RWPE1 (cell line): ENCODE measurements around the gene CDK5R1.

Experiments
- CTCF ChIA-PET: fragments of 350-600 bp; sonication (Branson Sonifier 250); formaldehyde crosslinking; extraction: SDS; loops from one replicate; lab custom pipeline; 2021; lab: Yijun Ruan, JAX
- POLR2A ChIA-PET: fragments of 400-600 bp; formaldehyde crosslinking; extraction: SDS; loops from one replicate; lab custom pipeline; 2020; ENCODE audit warnings: antibody characterized with exemption; ENCODE audit not compliant: low non-redundant PET; lab: Yijun Ruan, JAX
- DNase-seq: peaks from one replicate; pipeline ENCODE4 v3.0.0; 2012; ENCODE audit warnings: low spot score
- H3K27ac ChIP-seq: fragments of 450-650 bp; 2 replicates; pipeline ENCODE4 v1.5.1; 2017
- CTCF ChIP-seq: fragments of 450-650 bp; conservative IDR thresholded peaks from 2 replicates; pipeline ENCODE4 v1.5.1; 2017; ENCODE audit warnings: low read depth, mild to moderate bottlenecking

CDK5R1 gene

GRCh38 chr17:32486701-32487472 is at the start of gene CDK5R1:
Gene CDK5R1, plus strand, starts transcription at chr17:32486993. Its CDS starts 628 bp downstream, at chr17:32487621.
- peak within 1 kb of the TSS; percentile 71 for H3K27ac ChIP-seq
- TF ChIP-seq CTCF, result no peak
- CTCF ChIA-PET, result interaction anchor here (0.6 to 1.2 kb wide), 2 partner anchors 9 to 43 kb away, joined by 3 to 4 read pairs; partner anchors contain the start of gene PSMD11
- POLR2A ChIA-PET, result interaction anchor here (0.6 to 1.0 kb wide), 3 partner anchors 13 to 390 kb away, joined by 3 to 4 read pairs (median 3); partner anchors contain the start of gene MYO1D
- peak; percentile 59 for DNase-seq

- TF ChIP-seq CTCF, result no peak
- no peak overlapping the region for H3K27ac ChIP-seq
- DNase-seq, result no peak
- ChIA-PET CTCF (interaction anchor here (0.7 kb wide), 1 partner anchor 176 kb away, joined by 3 read pairs; no protein-coding TSS in a partner anchor), POLR2A (no interaction called here)
These were observed 46.1 kb upstream of the CDK5R1 start for GRCh38 chr17:32440722-32441121.

- no peak for DNase-seq
- H3K27ac ChIP-seq, result no peak overlapping the region
- no peak for TF ChIP-seq CTCF
- CTCF ChIA-PET, result interaction anchor here (0.5 to 1.0 kb wide), 2 partner anchors 12 to 189 kb away, joined by 3 read pairs; no protein-coding TSS in a partner anchor
- POLR2A ChIA-PET, result no interaction called here
These were observed 44.9 kb upstream of the CDK5R1 start for GRCh38 chr17:32441886-32442285.

- POLR2A ChIA-PET, result no interaction called here
- no peak for TF ChIP-seq CTCF
- peak overlapping the region; percentile 81 for H3K27ac ChIP-seq
- DNase-seq, result no peak
- CTCF ChIA-PET, result interaction anchor here (0.5 to 1.0 kb wide), 5 partner anchors 19 to 417 kb away, joined by 3 to 4 read pairs (median 3); no protein-coding TSS in a partner anchor
These were observed 42.9 kb upstream of the CDK5R1 start for GRCh38 chr17:32443827-32444300.

GRCh38 chr17:32444301-32445073 is 42.3 kb upstream of the CDK5R1 start, which contains the start of gene PSMD11:
Gene PSMD11, plus strand, starts transcription at chr17:32444510. Its CDS starts 14 bp downstream, at chr17:32444524.
- TF ChIP-seq CTCF, result peak; percentile 95
- POLR2A ChIA-PET, result no interaction called here
- DNase-seq, result peak; percentile 98
- H3K27ac ChIP-seq, result peak within 1 kb of the TSS; percentile 81
- CTCF ChIA-PET, result interaction anchor here (0.5 to 1.8 kb wide), 7 partner anchors 18 to 416 kb away, joined by 3 to 6 read pairs (median 3); partner anchors contain the start of gene C17orf75

- DNase-seq, result peak; percentile 78
- no peak for TF ChIP-seq CTCF
- ChIA-PET CTCF (interaction anchor here (1.8 kb wide), 1 partner anchor 17 kb away, joined by 6 read pairs; no protein-coding TSS in a partner anchor), POLR2A (no interaction called here)
- H3K27ac ChIP-seq, result peak overlapping the region; percentile 81
These were observed 41.7 kb upstream of the CDK5R1 start for GRCh38 chr17:32445074-32445415.
